HG02943 (cell line): Measurements from ENCODE around the gene ME3.
"Not testable (repeated sequence)": the region's sequence is repeated elsewhere in the genome, so short reads cannot be mapped to it uniquely, and the experiment has no call there.

Source experiments
- ATAC-seq: cut with Tn5 transposase; IDR thresholded peaks from one replicate; pipeline ENCODE4 v1.9.1; 2021; ENCODE audit warnings: mild to moderate bottlenecking, low read depth, moderate library complexity; ENCODE audit not compliant: unreplicated experiment

ME3 gene

GRCh38 chr11:86446924-86447285 is 225.5 kb downstream of the ME3 start:
- ATAC-seq, result no peak

DNA sequence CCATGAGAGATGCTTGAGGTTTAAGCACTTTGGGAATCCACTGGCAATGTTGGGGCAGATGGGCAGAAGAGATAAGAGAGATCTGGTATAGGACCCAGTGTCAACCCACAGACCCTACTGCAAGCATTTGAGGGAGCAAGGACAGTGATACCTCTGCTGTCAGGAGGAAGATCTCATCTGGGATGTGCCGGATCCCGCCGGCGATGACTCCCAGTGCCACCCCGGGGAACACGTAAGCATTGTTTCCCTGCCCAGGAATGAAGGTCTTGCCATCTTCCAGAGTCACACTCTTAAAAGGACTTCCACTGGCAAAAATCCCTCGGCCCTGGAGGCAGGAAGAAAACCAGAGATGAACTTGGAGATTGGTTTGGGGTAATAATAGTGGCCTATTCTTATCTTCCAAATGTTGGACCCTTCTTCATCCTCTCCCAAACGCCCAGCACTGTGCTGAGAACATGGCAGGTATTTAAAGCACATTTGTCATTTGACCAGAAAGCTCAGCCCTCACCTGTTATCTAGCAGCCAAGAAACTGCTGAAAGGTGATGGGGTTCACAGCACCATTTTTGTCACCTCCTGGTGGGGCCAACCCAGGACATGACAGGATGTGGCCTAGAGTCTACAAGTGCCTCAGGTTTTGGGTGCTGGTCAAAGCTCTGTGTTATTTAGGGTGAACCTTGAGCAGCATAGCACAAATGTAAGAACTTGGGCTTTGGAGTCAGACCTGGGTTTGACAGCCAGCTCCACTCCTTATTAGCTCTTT is 226.1 kb downstream of the ME3 start:
- ATAC-seq, result no peak

DNA sequence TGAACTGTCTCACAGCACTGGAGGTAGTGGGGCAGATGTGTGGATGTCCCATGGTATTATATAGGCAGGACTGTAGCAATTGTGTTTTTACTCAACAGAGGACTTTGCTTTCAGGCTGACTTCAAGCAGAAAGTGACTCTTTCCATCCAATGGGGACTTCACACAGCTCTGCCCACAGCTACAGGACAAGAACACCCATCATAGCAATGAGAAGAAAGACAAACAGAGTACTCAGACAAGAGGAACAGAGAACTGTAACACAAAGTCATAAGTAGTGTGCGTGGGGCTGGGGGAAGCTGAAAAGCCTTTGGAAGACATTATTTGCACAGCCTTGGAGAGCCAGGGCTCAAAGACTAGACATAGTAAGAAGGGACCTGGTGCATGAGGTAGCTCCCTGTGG is 227.4 kb downstream of the ME3 start:
- no peak for ATAC-seq

DNA sequence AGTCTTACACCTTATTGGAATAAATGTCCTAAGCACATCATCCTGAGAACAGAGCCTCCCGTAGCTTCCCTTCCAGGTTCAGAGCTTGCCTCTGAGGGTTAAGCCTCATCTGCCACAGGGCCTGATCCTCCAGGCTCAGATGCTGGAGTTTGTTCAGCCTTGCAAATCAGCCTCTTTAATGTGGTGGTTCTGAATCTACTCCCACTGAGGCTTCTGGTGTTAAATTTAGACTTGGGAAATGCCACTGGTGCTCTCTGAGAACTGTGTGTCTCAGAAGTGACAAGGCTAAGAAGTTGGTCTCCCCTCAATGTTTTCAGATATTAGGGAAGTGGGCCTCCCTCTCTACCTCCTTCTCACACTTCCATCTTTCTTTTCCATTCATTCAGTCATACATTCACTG is 229.0 kb downstream of the ME3 start:
- ATAC-seq, result no peak

GRCh38 chr11:86442827-86443226 is 229.6 kb downstream of the ME3 start:
- ATAC-seq, result no peak

DNA sequence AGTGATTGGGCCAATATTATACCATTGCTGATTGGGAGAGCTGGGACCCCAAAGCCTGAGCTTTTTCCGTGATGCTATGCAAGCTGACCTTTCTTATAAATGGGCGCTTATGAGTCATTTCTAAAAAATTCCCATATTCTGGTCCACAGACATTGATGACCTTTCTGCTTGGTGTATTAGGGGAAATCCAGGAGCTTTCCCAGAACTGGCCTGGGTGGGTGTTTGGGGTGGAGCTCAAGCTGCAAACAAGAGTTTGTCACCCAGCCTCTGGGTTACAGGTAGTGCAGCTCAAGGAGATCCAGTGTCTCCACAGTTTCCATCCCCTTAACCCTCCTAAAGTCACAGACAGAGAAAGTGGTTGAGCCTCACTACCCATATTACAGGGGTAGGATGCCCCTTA is 230.0 kb downstream of the ME3 start:
- no peak for ATAC-seq

DNA sequence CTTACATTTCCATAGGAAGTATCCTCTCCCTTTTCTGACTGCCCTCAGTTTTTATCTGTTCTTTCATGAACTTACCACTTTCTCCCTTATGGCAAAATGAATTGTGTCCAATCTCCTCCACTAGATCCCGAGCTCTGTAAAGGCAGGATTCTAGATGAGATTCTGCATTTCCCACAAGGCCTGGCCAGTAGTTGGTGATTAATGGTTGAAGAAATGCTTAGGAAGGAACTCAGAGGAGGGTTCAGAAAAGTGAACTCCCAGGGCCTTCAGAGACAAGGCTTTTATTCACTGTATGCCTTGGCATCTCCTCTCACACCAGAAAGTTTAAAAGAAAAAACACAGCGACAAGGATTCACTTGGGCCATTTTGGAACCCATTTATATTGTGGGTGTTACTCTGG is 231.6 kb downstream of the ME3 start:
- ATAC-seq, result no peak

- ATAC-seq, result no peak
Measured at GRCh38 chr11:86440305-86440716, 232.1 kb downstream of the ME3 start.

DNA sequence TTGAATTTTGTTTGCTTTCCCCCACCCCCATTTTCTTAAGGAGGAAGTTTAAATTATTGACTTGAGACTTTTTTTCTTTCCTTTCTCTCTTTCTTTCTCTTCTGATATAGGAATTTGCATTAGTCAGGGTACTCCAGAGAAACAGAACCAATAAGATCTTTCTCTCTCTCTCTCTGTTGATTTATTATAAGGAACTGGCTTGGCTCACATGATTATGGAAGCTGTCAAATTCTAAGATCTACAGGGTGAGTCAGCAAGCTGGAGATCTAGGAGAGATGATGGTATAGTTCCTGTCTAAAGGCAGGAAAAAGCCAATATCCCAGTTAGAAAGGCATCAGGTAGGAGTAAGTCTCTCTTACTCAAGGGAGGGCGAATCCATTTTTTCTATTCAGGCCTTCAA is 233.7 kb downstream of the ME3 start:
- ATAC-seq, result no peak

DNA sequence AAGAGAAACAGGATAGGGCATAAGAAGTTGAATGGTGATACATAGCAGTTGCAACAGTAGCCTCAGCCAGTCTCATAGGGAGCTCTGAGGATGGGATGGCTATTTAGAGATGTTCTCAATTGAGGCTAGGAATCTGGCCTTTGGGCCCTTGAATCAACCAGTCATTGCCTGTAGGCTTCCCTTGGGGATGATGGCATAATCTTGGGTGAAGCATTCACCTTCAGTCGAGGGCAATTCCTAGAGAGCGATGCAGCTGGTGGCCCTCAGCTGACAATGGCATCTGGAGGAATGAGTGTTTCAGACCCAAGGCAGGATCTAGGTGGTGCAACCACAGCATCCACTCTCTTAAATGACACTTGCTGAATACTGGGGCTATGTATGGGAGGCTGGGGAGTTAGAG is 236.7 kb downstream of the ME3 start:
- ATAC-seq, result no peak

DNA sequence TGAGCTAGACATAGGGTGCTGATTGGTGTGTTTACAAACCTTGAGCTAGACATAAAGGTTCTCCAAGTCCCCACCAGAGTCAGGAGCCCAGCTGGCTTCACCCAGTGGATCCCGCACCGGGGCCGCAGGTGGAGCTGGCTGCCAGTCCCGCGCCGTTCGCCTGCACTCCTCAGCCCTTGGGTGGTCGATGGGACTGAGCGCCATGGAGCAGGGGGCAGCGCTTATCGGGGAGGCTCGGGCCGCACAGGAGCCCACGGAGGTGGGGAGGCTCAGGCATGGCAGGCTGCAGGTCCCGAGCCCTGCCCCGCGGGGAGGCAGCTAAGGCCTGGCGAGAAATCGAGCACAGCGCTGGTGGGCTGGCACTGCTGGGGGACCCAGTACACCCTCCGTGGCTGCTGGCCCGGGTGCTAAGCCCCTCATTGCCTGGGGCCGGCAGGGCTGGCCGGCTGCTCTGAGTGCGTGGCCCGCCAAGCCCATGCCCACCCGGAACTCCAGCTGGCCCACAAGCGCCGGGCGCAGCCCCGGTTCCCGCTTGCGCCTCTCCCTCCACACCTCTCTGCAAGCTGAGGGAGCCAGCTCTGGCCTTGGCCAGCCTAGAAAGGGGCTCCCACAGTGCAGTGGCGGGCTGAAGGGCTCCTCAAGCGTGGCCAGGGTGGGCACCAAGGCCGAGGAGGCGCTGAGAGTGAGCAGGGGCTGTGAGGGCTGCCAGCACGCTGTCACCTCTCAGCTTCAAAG is 238.9 kb downstream of the ME3 start:
- not testable (repeated sequence) for ATAC-seq

DNA sequence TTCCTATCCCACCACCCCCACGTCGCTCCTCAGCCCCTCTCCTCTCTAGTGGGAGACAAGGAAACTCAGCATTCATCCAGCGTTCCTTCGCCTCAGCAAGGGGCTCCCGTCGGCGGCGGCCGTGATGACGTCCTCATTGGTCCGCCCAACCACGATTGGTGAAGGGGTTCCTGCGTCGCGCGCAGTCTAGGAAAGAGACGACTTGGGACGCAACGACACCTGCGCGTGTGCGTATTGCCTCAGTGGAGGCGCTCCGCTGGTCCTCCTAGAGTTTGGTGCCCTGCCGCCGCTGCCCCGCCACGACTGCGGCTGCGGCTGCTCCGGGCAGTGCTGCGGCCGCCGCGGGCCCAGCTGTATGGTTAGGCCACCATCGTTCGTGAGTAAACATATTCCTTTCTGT is 241.2 kb downstream of the ME3 start:
- ATAC-seq, result no peak

DNA sequence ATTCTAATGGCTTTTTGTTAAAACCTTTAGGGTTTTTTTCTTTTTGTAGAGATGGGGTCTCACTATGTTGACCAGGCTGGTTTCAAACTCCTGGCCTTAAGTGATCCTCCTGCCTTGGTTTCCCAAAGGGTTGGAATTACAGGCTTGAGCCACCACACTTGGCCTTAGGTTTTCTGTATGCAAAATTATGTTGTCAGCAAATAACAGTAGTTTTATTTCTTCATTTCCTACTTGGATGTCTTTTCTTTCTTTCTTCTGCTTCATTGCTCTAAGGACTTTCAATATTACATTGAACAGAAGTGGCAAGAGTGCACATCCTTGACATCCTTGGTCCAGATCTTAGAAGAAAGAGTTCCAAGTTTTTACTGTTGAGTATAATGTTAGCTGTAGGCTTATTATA is 245.0 kb downstream of the ME3 start:
- ATAC-seq, result no peak

DNA sequence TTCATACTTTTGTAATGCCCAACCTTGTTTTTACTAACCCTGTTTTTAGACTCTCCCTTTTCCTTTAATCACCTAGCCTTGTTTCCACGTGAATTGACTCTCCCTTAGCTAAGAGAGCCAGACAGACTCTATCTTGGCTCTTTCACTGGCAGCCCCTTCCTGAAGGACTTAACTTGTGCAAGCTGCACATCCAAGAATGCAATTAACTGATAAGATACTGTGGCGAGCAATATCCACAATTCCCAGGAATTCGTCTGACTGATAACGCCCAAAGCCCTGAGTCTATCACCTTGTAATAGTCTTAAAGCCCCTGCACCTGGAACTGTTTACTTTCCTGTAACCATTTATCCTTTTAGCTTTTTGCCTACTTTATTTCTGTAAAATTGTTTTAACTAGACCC is 248.9 kb downstream of the ME3 start:
- ATAC-seq, result not testable (repeated sequence)

GRCh38 chr11:86422371-86422770 is 250.0 kb downstream of the ME3 start:
- no peak for ATAC-seq

DNA sequence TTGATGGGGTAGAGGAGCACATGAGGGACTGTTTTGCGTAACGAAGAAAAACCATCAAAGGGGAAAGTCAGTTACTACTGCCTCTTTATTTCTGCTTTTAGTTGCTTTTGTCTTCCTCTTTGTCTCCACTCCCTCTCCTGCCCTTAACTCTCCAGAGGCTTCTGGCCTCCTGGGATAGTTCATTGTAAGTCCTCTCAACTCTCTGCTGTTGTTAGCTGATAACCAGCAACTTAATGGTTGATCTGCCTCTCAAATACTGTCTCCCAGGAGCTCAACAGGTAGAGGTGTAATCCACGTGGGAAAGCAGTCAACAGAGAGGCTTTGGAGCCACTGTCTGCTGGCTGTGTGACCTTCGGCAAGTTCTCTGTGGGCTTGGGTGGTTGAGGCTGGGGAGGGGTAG is 250.5 kb downstream of the ME3 start:
- no peak for ATAC-seq

GRCh38 chr11:86418917-86419316 is 253.5 kb downstream of the ME3 start:
- ATAC-seq, result no peak

DNA sequence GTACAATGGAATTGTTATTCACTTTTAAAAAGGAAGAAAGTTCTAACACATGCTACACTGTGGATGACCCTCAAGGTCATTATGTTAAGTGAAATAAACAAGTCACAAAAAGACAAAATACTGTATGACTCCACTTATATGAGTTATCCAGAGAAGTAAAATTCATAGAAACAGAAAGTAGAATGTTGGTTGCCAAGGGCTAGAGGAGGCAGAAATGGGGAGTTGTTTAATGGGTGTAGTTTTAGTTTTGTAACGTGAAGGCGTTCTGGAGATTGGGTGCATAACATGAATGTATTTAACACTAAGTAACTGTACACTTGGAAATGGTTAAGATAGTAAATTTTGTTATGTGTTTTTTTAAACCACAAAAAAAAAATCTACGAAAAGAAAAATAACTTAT is 253.9 kb downstream of the ME3 start:
- no peak for ATAC-seq

DNA sequence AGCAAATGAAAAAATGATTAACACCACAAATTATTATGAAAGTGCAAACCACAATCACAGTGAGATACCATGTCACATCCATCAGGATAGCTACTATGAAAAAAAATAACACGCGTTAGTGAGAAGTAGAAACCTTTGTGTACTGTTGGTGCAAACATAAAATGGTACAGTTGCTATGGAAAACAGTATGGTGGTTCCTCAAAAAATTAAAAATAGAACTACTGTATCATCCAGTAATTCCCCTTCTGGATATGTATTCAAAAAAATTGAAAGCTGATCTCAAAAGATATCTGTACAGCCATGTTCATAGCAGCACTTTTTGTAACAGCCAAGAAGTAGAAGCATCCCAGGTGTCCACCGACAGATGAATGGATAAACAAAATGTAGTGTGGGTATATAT is 254.3 kb downstream of the ME3 start:
- no peak for ATAC-seq

DNA sequence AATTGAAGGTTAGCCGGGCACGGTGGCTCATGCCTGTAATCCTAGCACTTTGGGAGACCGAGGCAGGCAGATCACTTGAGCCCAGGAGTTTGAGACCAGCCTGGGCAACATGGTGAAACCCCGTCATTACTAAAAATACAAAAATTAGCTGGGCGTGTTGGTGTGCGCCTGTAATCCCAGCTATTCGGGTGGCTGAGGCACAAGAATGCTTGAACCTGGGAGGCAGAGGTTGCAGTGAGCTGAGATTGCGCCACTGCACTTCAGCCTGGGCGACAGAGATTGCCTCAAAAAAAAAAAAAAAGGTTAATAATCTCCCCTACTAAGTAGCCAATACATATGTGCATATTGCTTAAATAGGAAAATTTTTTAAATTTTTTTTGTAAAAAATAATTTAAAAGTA is 255.5 kb downstream of the ME3 start:
- not testable (repeated sequence) for ATAC-seq

DNA sequence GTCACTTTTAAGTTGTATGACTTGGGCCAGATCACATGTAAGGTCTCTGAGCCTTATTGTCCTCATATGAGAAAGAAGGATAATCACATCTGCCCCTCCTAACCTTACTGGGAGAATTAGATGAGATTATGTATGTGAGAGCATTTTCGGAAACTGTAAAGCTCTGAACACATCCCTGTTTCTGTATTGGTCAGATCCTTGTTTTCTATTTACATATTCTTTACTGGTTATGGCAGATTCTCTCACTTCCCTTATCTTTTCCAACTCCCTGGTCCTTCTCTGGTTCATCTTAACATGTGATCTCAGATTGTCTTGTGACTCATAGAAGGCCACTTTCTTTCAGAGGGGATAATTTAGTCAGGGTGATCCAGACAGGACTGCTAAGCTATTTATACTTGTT is 255.9 kb downstream of the ME3 start:
- no peak for ATAC-seq

DNA sequence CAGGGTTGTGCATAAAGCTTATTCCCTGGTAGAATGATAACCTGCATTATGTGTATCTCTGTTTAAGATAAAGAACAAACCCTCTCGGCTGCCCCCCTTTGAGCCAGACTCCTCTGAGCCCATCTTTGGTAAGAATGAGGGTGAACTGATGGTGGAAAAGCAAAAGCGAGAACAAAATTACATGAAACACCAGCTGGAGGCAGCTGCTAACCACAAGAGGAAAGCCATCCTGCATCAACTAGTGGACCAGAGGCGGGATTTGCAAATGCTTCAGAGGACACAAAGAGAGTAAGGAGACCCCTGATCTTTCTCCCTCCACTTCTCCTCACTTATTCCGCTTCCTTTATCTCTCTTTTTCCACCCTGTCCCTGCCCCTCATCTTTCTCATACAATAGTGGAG is 257.4 kb downstream of the ME3 start:
- no peak for ATAC-seq
